ENCODE data around the gene NRXN3.

DNA sequence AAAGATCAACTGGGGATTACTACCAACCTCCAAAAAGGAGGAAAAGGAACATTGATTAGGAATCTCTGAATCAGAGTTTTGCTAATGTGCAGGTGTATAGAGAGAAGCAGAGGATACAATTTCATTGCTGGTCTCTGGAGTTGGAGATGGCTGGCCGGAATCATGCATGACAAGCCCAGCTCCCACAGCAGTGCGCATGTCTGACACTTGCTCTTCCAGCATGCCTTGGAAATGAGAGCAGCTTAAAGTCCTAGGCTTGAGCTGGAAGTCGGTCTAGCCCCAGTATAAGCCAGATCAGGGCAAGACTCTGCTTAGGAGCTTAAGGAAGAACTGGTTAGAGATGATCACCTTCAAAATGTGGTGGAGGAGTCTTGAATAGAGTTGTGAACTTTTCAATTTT lies 1298.3 kb downstream of the NRXN3 start:
- TF ChIP-seq GATA2 (IDR thresholded peaks at IDR 0.05; ENCODE audit: low read depth, low read length) (no peak), GATA3 (IDR thresholded peaks at IDR 0.05; ENCODE audit: low read depth, low read length) (no peak)

All from SH-SY5Y (cell line).